ENCODE results near the gene RAB9B. TPM values are rescaled to one million over a fixed set of nuclear protein-coding genes. Genes with fewer than 3 reads are reported as not detected.
A peak's percentile ranks its signal among the peaks of the same experiment; 100 is the strongest.

Gene RAB9B
- polyA plus RNA-seq, 2 of the 4 experiments (the other 2 are of a cell fraction) = 0.09 to 0.16 TPM

DNA sequence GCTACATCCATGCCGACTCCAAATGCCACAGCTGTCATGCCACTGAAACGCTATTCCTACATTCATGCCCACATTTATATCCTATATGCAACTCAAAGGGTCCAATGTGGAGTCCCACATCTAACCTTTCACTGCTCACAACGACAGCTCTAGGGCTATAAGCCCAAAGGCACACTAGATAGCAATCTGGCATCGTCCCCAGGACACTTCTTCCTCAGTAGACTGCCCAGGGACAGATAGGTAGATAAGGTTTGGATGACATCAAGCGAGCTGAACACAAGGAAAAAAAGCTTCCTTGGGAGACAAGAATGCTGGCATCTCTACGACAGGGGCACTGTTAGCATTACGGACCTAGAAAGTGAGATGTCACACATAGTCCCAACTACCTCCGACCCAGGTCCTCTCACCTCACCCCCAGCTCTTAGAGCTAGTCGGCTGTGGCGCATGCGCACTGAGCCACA lies 685 bp downstream of the RAB9B start:
- no peak for FAIRE-seq
- Histone ChIP-seq H3K4me3 (peak overlapping the region; percentile 59), H3K9me3 (no peaks in the 10 kb centered on the region), H3K27ac (no peak overlapping the region; a peak in 1 of 6 replicates), H3K4me2 (peak overlapping the region; percentile 86), H3K4me1 (no peaks in the 10 kb centered on the region)
- DNase-seq (ENCODE audit: low read depth in 1 of 2, low spot score in 1 of 2) = peak; percentile 48 to 66
- ChIA-PET POLR2A (interaction anchor here (0.6 kb wide), 1 partner anchor 71 kb away, joined by 6 read pairs; no protein-coding TSS in a partner anchor), CTCF (interaction anchor here (1.0 to 1.8 kb wide), 3 partner anchors 12 to 14 kb away, joined by 5 to 11 read pairs (median 7); no protein-coding TSS in a partner anchor)
- TF ChIP-seq ZNF302 (CRISPR knock-in tag; IDR thresholded peaks at IDR 0.05) (no peak), CHD4 (IDR thresholded peaks at IDR 0.05; ENCODE audit: borderline replicate concordance) (no peak), GATA3 (IDR thresholded peaks at IDR 0.05; ENCODE audit: borderline replicate concordance) (no peak), CBX8 (IDR thresholded peaks at IDR 0.05) (no peak), HEYL (CRISPR knock-in tag; IDR thresholded peaks at IDR 0.05) (no peak), NFE2L2 (conservative IDR thresholded peaks at IDR 0.05; ENCODE audit: low read length) (no peak), ZFP36 (IDR thresholded peaks at IDR 0.05; ENCODE audit: borderline replicate concordance, partially characterized antibody) (no peak), CBX2 (IDR thresholded peaks at IDR 0.05; ENCODE audit: borderline replicate concordance, low read depth) (no peak), FOSL2 (IDR thresholded peaks at IDR 0.05) (no peak), FOSL2 (CRISPR knock-in tag; IDR thresholded peaks at IDR 0.05) (no peak), FOSB (CRISPR knock-in tag; IDR thresholded peaks at IDR 0.05) (no peak), ZC3H11A (IDR thresholded peaks at IDR 0.05) (no peak)
- TF ChIP-seq, protein P1, sequence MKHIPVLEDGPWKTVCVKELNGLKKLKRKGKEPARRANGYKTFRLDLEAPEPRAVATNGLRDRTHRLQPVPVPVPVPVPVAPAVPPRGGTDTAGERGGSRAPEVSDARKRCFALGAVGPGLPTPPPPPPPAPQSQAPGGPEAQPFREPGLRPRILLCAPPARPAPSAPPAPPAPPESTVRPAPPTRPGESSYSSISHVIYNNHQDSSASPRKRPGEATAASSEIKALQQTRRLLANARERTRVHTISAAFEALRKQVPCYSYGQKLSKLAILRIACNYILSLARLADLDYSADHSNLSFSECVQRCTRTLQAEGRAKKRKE (CRISPR knock-in tag; IDR thresholded peaks at IDR 0.05; ENCODE audit: low read depth) = no peak
- TF ChIP-seq, protein P2, sequence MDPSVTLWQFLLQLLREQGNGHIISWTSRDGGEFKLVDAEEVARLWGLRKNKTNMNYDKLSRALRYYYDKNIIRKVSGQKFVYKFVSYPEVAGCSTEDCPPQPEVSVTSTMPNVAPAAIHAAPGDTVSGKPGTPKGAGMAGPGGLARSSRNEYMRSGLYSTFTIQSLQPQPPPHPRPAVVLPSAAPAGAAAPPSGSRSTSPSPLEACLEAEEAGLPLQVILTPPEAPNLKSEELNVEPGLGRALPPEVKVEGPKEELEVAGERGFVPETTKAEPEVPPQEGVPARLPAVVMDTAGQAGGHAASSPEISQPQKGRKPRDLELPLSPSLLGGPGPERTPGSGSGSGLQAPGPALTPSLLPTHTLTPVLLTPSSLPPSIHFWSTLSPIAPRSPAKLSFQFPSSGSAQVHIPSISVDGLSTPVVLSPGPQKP (IDR thresholded peaks at IDR 0.05; ENCODE audit: low read depth, low read length) = no peak
- TF ChIP-seq, protein P3, sequence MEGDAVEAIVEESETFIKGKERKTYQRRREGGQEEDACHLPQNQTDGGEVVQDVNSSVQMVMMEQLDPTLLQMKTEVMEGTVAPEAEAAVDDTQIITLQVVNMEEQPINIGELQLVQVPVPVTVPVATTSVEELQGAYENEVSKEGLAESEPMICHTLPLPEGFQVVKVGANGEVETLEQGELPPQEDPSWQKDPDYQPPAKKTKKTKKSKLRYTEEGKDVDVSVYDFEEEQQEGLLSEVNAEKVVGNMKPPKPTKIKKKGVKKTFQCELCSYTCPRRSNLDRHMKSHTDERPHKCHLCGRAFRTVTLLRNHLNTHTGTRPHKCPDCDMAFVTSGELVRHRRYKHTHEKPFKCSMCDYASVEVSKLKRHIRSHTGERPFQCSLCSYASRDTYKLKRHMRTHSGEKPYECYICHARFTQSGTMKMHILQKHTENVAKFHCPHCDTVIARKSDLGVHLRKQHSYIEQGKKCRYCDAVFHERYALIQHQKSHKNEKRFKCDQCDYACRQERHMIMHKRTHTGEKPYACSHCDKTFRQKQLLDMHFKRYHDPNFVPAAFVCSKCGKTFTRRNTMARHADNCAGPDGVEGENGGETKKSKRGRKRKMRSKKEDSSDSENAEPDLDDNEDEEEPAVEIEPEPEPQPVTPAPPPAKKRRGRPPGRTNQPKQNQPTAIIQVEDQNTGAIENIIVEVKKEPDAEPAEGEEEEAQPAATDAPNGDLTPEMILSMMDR (IDR thresholded peaks at IDR 0.05) = no peak
- TF ChIP-seq, protein P4, sequence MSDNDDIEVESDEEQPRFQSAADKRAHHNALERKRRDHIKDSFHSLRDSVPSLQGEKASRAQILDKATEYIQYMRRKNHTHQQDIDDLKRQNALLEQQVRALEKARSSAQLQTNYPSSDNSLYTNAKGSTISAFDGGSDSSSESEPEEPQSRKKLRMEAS (IDR thresholded peaks at IDR 0.05) = no peak
- WGBS (ENCODE audit: missing lambda C conversion rate) = 10% methylated on average over 11 of the region's 11 CpGs
- ATAC-seq = peak; percentile 47 to 63; a peak in 4 of 6 replicates

DNA sequence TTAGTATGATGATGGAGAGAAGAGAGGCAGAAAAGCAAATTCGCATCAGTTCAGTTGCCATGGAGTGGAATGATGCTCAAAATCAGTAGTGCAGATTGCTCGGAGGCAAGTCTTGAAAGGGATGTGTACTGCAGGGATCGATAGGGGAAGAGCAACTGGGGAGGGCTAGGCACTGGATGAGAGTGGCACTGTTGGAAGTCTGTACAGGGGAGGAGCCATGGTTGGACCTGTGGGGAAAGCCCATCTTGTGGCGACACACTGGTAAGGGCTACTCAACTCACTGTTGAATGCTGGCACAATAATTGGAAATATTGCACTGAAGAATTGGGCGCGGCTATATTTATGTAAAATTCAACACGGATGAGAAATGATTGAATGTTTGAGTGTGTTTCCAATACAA lies 1.2 kb downstream of the RAB9B start:
- Histone ChIP-seq H3K9me3 (no peaks in the 10 kb centered on the region), H3K27ac (no peak overlapping the region), H3K4me1 (no peaks in the 10 kb centered on the region), H3K4me2 (no peak overlapping the region), H3K4me3 (no peak overlapping the region)
- no peak for ATAC-seq
- WGBS (ENCODE audit: missing lambda C conversion rate) = 60% methylated on average over 7 of the region's 7 CpGs
- POLR2A ChIA-PET = no interaction called here
- no peak for FAIRE-seq
- CTCF ChIA-PET = interaction anchor here (1.0 to 1.8 kb wide), 3 partner anchors 12 to 14 kb away, joined by 5 to 11 read pairs (median 7); no protein-coding TSS in a partner anchor
- no peak for DNase-seq (ENCODE audit: low read depth in 1 of 2, low spot score in 1 of 2)
- TF ChIP-seq BHLHE40 (IDR thresholded peaks at IDR 0.05; ENCODE audit: low read depth, low read length) = no peak
- TF ChIP-seq MYC (IDR thresholded peaks at IDR 0.05; ENCODE audit: borderline replicate concordance, low read length) = no peak
- no peak for TF ChIP-seq ZFP36 (IDR thresholded peaks at IDR 0.05; ENCODE audit: borderline replicate concordance, partially characterized antibody)
- no peak for TF ChIP-seq MAZ (IDR thresholded peaks at IDR 0.05; ENCODE audit: borderline replicate concordance, low read depth, low read length)
- no peak for TF ChIP-seq NFE2L2 (conservative IDR thresholded peaks at IDR 0.05; ENCODE audit: low read length)
- TF ChIP-seq ESRRA (IDR thresholded peaks at IDR 0.05; ENCODE audit: borderline replicate concordance, low read length) = no peak
- TF ChIP-seq NPAS2 (CRISPR knock-in tag; IDR thresholded peaks at IDR 0.05; ENCODE audit: borderline replicate concordance) = no peak
- TF ChIP-seq, protein P5, sequence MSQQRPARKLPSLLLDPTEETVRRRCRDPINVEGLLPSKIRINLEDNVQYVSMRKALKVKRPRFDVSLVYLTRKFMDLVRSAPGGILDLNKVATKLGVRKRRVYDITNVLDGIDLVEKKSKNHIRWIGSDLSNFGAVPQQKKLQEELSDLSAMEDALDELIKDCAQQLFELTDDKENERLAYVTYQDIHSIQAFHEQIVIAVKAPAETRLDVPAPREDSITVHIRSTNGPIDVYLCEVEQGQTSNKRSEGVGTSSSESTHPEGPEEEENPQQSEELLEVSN (IDR thresholded peaks at IDR 0.05; ENCODE audit: borderline replicate concordance, low read depth) = no peak
- TF ChIP-seq POLR2AphosphoS2 (conservative IDR thresholded peaks at IDR 0.05; ENCODE audit: low read length) = no peak
- no peak for TF ChIP-seq RARB (CRISPR knock-in tag; IDR thresholded peaks at IDR 0.05)
- no peak for TF ChIP-seq PHF8 (IDR thresholded peaks at IDR 0.05; ENCODE audit: borderline replicate concordance, low read depth)
- TF ChIP-seq, protein P6, sequence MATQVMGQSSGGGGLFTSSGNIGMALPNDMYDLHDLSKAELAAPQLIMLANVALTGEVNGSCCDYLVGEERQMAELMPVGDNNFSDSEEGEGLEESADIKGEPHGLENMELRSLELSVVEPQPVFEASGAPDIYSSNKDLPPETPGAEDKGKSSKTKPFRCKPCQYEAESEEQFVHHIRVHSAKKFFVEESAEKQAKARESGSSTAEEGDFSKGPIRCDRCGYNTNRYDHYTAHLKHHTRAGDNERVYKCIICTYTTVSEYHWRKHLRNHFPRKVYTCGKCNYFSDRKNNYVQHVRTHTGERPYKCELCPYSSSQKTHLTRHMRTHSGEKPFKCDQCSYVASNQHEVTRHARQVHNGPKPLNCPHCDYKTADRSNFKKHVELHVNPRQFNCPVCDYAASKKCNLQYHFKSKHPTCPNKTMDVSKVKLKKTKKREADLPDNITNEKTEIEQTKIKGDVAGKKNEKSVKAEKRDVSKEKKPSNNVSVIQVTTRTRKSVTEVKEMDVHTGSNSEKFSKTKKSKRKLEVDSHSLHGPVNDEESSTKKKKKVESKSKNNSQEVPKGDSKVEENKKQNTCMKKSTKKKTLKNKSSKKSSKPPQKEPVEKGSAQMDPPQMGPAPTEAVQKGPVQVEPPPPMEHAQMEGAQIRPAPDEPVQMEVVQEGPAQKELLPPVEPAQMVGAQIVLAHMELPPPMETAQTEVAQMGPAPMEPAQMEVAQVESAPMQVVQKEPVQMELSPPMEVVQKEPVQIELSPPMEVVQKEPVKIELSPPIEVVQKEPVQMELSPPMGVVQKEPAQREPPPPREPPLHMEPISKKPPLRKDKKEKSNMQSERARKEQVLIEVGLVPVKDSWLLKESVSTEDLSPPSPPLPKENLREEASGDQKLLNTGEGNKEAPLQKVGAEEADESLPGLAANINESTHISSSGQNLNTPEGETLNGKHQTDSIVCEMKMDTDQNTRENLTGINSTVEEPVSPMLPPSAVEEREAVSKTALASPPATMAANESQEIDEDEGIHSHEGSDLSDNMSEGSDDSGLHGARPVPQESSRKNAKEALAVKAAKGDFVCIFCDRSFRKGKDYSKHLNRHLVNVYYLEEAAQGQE (IDR thresholded peaks at IDR 0.05) = no peak
- no peak for TF ChIP-seq TP53 (CRISPR knock-in tag; IDR thresholded peaks at IDR 0.05)
- TF ChIP-seq HOXB5 (CRISPR knock-in tag; IDR thresholded peaks at IDR 0.05) = no peak
- no peak for TF ChIP-seq SREBF2 (IDR thresholded peaks at IDR 0.05)
- TF ChIP-seq EHF (CRISPR knock-in tag; IDR thresholded peaks at IDR 0.05) = no peak
- TF ChIP-seq ZC3H11A (IDR thresholded peaks at IDR 0.05) = no peak
- no peak for TF ChIP-seq RCOR1 (IDR thresholded peaks at IDR 0.05; ENCODE audit: low read depth, low read length)

All from A549 (cell line).